Pulmonary artery endothelial cell (primary cell): ENCODE data around the gene S100A1. TPM values are rescaled to one million over a fixed set of nuclear protein-coding genes. Genes with fewer than 3 reads are reported as not detected.
"Not testable (repeated sequence)": the region's sequence is repeated elsewhere in the genome, so short reads cannot be mapped to it uniquely, and the experiment has no call there.

Experiments
- DNase-seq: peaks from one replicate; pipeline ENCODE4 v3.0.0-alpha.2; 2011; ENCODE audit warnings: low read depth, low spot score
- total RNA-seq: library from RNA; depleted of rRNA; stranded (reverse); fragments of >200 nt; gene quantifications from 2 replicates; pipeline ENCODE4 v1.2.3, GENCODE V29; 2014

Gene S100A1
- not detected in 2 replicates for total RNA-seq

- no peak for DNase-seq
Measured at GRCh38 chr1:153627715-153628626, at the start of gene S100A1. Gene S100A1, plus strand, starts transcription at chr1:153628434. Its CDS starts 2,088 bp downstream, at chr1:153630522.

DNA sequence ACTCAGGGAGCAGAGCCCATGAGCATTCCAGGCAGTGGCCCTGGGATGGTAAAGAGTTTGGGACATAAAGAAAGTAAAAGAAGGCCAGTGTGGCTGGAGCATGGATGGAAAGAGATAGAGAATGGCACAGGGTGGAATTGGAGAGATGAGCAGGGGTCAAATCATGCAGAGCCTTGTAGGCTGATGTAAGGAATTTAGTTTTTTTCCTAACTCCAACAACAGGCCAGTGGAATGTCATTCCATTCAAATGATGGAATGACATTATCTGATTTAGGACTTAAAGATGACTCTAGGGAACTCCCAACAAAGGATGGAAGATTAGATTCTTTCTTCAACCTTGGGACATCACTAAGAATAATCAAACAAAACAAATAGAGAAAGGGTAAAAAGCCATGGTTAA, 49.7 kb upstream of the S100A1 start:
- DNase-seq = no peak

DNA sequence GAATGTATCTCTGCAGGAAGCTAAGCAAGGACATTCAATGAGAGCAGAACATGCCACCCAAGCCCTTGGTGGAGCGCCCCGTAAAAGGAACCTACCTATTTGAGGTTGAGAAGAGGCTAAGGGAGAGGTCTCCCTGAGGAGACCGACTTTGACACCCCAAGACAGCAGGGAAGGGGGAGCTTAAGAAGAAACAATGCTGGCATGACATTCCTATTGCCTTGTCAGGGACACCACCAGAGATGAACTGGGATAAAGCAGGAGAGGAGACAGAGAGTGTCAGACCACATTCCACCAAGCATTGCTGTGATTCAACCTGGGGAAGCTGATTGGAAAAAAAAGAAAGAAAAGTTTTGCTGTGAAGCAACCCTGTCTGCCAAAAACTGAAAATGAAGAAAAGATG, 49.3 kb upstream of the S100A1 start:
- DNase-seq = no peak

GRCh38 chr1:153582836-153583235, 45.4 kb upstream of the S100A1 start:
- DNase-seq = not testable (repeated sequence)

DNA sequence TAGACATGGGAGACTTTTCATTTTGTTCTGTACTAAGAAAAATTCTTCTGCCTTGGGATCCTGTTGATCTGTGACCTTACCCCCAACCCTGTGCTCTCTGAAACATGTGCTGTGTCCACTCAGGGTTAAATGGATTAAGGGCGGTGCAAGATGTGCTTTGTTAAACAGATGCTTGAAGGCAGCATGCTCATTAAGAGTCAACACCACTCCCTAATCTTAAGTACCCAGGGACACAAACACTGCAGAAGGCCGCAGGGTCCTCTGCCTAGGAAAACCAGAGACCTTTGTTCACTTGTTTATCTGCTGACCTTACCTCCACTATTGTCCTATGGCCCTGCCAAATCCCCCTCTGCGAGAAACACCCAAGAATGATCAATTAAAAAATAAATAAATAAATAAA, 44.7 kb upstream of the S100A1 start:
- not testable (repeated sequence) for DNase-seq

- no peak for DNase-seq
Measured at GRCh38 chr1:153583976-153584375, 44.3 kb upstream of the S100A1 start.

DNA sequence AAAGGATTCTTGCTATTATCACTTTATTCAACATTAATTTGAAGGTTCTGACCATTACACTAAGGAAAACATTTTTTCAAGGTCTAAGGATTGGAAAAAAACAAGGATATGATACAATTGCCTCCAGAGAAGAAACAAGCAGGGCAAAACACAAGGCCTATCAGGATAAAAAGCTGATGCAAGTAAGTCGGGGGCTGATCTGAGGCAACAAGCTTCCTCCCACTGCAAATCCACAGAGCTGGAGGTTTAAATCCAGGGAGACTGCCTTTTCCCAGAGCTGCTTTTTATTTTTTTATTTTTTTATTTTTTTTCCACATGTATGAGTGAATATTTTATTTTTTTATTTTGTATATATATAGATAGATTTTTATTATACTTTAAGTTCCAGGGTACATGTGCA, 43.2 kb upstream of the S100A1 start:
- no peak for DNase-seq

DNA sequence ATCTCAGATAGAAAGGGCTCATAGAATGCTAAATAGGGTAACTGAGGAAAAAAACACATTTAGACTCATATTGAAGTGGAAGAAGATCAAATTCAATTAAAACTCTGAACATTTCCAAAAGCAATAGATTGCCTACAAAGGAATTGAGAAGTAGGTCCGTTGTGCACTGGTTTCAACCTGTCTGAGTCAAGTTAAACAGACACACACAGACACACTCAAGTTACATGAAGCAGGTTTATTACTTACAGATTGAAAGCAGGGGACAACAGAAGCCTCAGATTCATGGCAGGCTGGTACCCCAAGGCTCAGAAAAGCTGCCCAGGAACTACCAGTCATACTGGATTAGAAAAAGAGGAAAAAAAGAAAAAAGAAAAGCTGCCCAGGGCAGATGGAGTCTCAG, 41.9 kb upstream of the S100A1 start:
- DNase-seq = no peak

DNA sequence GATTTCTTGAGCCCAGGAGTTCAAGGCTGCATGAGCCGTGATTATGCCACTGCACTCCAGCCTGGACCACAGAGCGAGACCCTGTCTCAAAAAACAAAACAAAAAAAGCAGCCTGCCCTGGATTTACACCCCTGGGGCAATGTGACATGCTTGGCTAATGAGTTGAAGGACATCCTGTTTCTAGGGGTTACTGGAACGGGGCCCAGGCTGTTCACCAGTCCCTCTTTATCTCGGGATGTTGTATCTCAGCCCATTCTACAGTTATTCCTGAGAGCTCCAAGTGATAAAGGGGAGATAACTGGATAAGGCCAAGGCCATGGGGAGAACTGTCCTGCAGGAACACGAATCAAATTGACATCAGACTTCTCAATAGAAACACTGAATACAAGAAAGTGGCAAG, 40.9 kb upstream of the S100A1 start:
- no peak for DNase-seq

DNA sequence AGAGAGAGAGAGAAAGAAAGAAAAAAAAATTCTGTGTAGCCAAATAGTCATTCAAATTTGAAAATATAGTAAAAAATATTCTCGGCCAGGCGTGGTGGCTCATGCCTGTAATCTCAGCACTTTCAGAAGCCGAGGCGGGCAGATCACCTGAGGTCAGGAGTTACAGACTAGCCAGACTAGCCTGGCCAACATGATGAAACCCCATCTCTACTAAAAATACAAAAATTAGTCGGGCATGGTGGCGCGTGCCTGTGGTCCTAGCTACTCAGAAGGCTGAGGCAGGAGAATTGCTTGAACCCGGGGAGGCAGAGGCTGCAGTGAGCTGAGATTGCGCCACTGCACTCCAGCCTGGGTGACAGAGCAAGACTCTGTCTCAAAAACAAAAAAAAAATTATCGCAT, 40.2 kb upstream of the S100A1 start:
- not testable (repeated sequence) for DNase-seq

GRCh38 chr1:153588482-153588881, 39.8 kb upstream of the S100A1 start:
- no peak for DNase-seq

GRCh38 chr1:153592748-153593147, 35.5 kb upstream of the S100A1 start:
- DNase-seq = no peak

DNA sequence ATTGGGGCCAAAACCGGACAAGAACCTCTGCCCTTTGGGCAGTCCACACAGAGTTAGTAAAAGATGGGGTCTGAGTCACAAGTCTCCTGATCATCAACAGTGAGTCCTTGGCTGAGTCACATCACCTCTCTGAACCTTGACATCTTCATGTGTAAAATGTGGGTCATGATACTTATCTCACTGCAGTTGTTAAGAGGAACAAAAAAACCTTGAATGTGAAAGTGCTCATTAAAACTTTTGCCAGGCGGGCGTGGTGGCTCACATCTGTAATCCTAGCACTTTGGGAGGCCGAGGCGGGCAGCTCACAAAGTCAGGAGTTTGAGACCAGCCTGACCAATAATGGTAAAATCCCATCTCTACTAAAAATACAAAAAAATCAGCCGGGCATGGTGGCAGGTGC, 31.0 kb upstream of the S100A1 start:
- DNase-seq = no peak

- DNase-seq = peak; percentile 75
Measured at GRCh38 chr1:153598309-153599172, 29.7 kb upstream of the S100A1 start.

DNA sequence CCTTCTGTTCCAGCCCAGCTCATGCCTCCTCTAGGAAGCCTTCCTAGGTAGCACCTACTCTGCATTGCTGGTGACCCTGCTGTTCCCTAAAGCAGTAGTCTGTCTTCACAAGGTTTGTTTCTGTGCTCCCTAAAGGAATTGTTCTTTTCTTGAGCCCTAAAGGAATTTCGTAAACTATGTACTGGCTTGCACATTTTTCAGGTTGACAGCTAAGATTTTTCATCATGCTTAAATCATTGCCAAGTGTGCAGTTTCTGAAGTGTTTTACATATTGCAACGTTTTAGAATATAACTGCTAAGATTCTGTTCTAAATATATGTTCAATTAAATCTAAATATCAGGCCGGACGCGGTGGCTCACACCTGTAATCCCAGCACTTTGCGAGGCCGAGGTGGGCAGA, 28.4 kb upstream of the S100A1 start:
- DNase-seq = no peak

DNA sequence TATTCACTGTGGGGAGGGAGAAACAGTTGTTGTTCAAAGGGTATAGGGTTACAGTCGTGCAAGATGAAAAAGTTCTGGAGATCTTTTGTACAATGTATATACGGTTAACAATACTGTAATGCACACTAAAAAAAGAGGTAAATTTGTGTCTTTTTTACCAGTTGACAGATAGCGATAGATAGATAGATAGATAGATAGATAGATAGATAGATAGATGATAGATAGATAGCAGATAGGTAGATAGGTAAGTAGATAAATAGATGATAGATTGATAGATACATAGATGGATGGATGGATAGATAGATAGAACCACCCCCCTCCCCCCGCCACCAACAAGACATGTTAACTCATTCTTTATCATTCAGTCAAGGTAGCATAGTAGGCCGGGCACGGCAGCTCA, 25.5 kb upstream of the S100A1 start:
- no peak for DNase-seq

DNA sequence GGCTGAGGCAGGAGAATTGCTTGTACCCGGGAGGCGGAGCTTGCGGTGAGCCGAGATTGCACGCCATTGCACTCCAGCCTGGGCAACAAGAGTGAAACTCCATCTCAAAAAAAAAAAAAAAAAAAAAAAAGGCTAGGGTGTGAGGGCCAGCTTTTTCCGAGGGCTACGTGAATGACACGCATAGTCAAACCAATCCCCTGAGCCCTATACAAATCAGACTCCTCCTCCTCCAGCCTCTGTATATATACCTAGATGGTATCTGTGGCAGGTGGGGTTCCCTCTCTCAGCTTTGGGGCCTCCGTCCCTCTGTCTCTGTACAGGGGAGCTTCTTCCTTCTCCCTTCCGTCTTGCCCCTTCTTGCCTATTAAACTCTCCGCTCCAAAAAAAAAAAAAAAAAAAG, 22.0 kb upstream of the S100A1 start:
- no peak for DNase-seq

GRCh38 chr1:153607381-153607780, 20.9 kb upstream of the S100A1 start:
- no peak for DNase-seq

DNA sequence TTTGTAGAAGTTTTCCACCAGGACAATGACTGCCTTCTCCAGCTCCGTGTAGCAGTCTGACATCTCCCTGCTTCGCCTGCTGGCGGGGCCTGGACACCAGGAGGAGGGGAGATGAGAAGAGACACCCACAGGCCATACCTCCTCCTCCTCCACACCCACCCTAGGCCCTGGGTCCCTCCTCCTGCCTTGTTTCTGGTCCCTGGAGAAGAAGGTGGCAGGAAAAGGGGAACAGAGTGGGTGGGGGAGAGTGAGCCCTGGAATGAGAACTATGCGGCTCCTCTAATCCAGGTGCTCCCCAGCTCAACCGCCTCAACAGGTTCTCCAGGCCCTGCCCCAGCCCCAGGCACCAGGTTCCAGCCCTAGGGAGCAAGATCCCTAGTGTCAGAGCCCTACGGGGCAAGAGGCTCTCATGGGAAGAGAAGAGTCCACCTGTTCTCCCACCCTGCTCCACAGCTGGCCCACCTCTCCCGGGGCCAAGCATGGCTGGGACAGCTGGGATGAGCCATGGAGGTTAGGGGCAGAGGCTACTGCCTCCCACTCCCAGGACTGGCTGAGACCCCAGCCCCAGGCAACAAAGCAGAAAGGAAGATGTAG, 20.0 kb upstream of the S100A1 start:
- no peak for DNase-seq

GRCh38 chr1:153608742-153609584, 19.3 kb upstream of the S100A1 start:
- peak; percentile 97 for DNase-seq

DNA sequence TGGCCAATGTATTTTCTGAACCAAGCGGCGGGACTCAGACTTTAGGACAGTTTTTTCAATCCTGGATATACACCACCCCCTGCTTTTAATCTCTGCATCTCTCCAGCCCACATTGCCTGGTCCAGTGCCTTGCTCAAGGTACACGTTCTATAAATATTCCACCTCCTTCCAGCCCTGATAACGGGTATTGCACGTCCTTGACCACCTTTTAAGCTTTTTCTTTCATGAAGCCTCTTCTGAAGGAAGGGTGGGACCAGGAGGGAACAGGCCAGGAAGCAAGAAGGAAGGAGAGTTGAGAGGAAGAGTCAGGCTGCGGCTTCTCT, 18.7 kb upstream of the S100A1 start:
- no peak for DNase-seq
